ENCODE measurements around the gene SMC6. TPM values are rescaled to one million over a fixed set of nuclear protein-coding genes. Genes with fewer than 3 reads are reported as not detected.

Gene SMC6
- total RNA-seq, 4 donors from 2014 or later, result 14.1 to 30.8 (median 24.6) TPM

- Histone ChIP-seq H3K4me3 (no peak overlapping the region), H3K9me3 (no peaks in the 10 kb centered on the region), H3K36me3 (peaks cover 0 to 66% (median 5%) of the 10 kb centered on the region in 3 donors), H3K27ac (no peak overlapping the region), H3K4me1 (peaks cover 0 to 9% (median 0%) of the 10 kb centered on the region in 4 donors), H3K27me3 (no peaks in the 10 kb centered on the region)
- no peak for DNase-seq (ENCODE audit: low spot score in 2 of 2)
- WGBS, 2 donors, result 80 to 84% methylated on average over 2 of the region's 2 CpGs
- TF ChIP-seq, protein P1, sequence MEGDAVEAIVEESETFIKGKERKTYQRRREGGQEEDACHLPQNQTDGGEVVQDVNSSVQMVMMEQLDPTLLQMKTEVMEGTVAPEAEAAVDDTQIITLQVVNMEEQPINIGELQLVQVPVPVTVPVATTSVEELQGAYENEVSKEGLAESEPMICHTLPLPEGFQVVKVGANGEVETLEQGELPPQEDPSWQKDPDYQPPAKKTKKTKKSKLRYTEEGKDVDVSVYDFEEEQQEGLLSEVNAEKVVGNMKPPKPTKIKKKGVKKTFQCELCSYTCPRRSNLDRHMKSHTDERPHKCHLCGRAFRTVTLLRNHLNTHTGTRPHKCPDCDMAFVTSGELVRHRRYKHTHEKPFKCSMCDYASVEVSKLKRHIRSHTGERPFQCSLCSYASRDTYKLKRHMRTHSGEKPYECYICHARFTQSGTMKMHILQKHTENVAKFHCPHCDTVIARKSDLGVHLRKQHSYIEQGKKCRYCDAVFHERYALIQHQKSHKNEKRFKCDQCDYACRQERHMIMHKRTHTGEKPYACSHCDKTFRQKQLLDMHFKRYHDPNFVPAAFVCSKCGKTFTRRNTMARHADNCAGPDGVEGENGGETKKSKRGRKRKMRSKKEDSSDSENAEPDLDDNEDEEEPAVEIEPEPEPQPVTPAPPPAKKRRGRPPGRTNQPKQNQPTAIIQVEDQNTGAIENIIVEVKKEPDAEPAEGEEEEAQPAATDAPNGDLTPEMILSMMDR (IDR thresholded peaks at IDR 0.05), result no peak
- TF ChIP-seq POLR2A (IDR thresholded peaks at IDR 0.05) (no peak), EP300 (IDR thresholded peaks at IDR 0.05) (no peak)
These were observed 69.6 kb downstream of the SMC6 start for GRCh38 chr2:17683981-17684380.

DNA sequence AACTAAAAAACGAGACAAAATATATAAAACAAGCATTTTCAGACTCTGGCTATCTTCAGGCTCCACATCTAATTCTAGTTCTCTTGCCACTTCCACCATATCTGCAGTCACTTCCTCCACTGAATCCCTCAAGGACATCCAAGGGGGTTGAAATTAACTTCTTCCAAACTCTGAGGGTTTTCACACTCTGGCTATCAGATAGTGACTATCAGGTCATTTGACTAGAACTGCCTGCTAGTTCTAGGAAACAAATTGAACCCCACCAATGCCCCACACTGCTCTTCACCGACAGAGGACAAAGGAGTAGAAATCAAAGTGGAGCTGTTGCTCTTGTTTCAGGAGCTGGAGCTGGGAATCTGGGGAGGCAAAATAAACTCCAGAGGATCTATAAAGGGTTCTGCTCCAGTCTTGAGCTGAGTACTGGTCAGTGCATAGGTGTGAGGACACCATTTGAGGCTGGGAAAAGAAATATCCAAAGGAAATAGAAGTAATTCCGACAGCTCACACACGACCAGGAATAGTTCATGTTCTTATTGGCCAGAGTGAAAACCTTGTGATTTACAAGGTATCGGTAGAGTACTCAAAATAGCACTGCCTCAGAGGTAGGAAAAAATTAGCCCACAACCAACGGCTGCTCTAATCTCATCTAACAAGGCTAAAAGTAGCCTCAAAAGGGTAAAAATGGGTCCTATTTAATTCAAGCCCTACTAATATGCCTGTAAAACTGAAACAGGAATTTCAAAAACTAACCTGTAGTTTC, 71.3 kb downstream of the SMC6 start:
- H3K4me1 ChIP-seq, result peaks cover 0 to 9% (median 0%) of the 10 kb centered on the region in 4 donors
- 84 to 86% methylated on average over 6 of the region's 6 CpGs for WGBS, 2 donors
- H3K27ac ChIP-seq, result no peak overlapping the region
- H3K27me3 ChIP-seq, result no peaks in the 10 kb centered on the region
- peaks cover 0 to 51% (median 5%) of the 10 kb centered on the region in 3 donors for H3K36me3 ChIP-seq
- H3K4me3 ChIP-seq, result no peak overlapping the region
- no peak for TF ChIP-seq EP300 (IDR thresholded peaks at IDR 0.05)
- TF ChIP-seq, protein P1 (IDR thresholded peaks at IDR 0.05), result no peak
- DNase-seq (ENCODE audit: low spot score in 2 of 2), result no peak
- H3K9me3 ChIP-seq, result no peaks in the 10 kb centered on the region

DNA sequence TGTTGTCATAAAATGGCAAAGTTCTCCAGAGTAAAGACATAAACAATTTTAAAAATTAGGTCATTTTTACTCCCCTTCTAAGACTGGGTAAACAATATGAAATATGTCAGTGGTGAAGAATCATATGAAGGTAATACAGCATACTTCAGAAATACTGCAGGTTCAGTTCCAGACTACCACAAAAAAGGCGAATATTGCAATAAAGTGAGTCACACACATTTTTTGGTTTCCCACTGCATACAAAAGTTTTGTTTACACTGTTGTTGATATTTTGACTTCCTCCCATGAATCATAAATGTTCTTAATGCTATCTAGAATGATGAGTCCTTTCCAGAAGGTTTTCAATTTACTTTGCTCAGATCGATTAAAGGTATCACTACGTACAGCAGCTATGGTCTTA, 73.5 kb downstream of the SMC6 start:
- DNase-seq (ENCODE audit: low spot score in 2 of 2), result no peak
- H3K27ac ChIP-seq, result no peak overlapping the region
- peaks cover 0 to 9% (median 0%) of the 10 kb centered on the region in 4 donors for H3K4me1 ChIP-seq
- H3K4me3 ChIP-seq, result no peak overlapping the region
- no peaks in the 10 kb centered on the region for H3K27me3 ChIP-seq
- WGBS, 2 donors, result 82 to 89% methylated on average over 3 of the region's 3 CpGs
- TF ChIP-seq, protein P1 (IDR thresholded peaks at IDR 0.05), result no peak
- TF ChIP-seq POLR2A (IDR thresholded peaks at IDR 0.05) (no peak), EP300 (IDR thresholded peaks at IDR 0.05) (no peak)
- H3K36me3 ChIP-seq, result peaks cover 0 to 34% (median 5%) of the 10 kb centered on the region in 3 donors
- no peaks in the 10 kb centered on the region for H3K9me3 ChIP-seq

GRCh38 chr2:17674817-17675216, 78.8 kb downstream of the SMC6 start:
- no peaks in the 10 kb centered on the region for H3K9me3 ChIP-seq
- TF ChIP-seq, protein P1 (IDR thresholded peaks at IDR 0.05), result no peak
- TF ChIP-seq POLR2A (IDR thresholded peaks at IDR 0.05) (no peak), EP300 (IDR thresholded peaks at IDR 0.05) (no peak)
- no peak overlapping the region for H3K27ac ChIP-seq
- no peak overlapping the region for H3K4me3 ChIP-seq
- no peak for DNase-seq (ENCODE audit: low spot score in 2 of 2)
- H3K4me1 ChIP-seq, result peaks cover 0 to 7% (median 0%) of the 10 kb centered on the region in 4 donors
- H3K36me3 ChIP-seq, result peaks cover 0 to 5% (median 0%) of the 10 kb centered on the region in 3 donors
- no peaks in the 10 kb centered on the region for H3K27me3 ChIP-seq

GRCh38 chr2:17672583-17673317, 80.9 kb downstream of the SMC6 start:
- WGBS, 2 donors, result 83 to 85% methylated on average over 7 of the region's 7 CpGs
- H3K9me3 ChIP-seq, result no peaks in the 10 kb centered on the region
- H3K36me3 ChIP-seq, result peaks cover 0 to 18% (median 0%) of the 10 kb centered on the region in 3 donors
- DNase-seq (ENCODE audit: low spot score in 2 of 2), result no peak
- TF ChIP-seq, protein P1 (IDR thresholded peaks at IDR 0.05), result no peak
- no peak for TF ChIP-seq POLR2A (IDR thresholded peaks at IDR 0.05)
- no peak for TF ChIP-seq EP300 (IDR thresholded peaks at IDR 0.05)
- no peak overlapping the region for H3K27ac ChIP-seq
- no peaks in the 10 kb centered on the region for H3K27me3 ChIP-seq
- no peak overlapping the region for H3K4me3 ChIP-seq
- peaks cover 0 to 4% (median 0%) of the 10 kb centered on the region in 4 donors for H3K4me1 ChIP-seq
